Smooth muscle cell of the coronary artery (primary cell): ENCODE results near the gene TMEM147. TPM values are rescaled to one million over a fixed set of nuclear protein-coding genes. Genes with fewer than 3 reads are reported as not detected.

Experiments
- total RNA-seq: library from RNA; depleted of rRNA; stranded (reverse); fragments of >200 nt; gene quantifications from 2 replicates; pipeline ENCODE4 v1.2.3, GENCODE V29; 2014; ENCODE audit warnings: low replicate concordance

Gene TMEM147, protein sequence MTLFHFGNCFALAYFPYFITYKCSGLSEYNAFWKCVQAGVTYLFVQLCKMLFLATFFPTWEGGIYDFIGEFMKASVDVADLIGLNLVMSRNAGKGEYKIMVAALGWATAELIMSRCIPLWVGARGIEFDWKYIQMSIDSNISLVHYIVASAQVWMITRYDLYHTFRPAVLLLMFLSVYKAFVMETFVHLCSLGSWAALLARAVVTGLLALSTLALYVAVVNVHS
- 81.6 and 151 TPM in 2 replicates for total RNA-seq

DNA sequence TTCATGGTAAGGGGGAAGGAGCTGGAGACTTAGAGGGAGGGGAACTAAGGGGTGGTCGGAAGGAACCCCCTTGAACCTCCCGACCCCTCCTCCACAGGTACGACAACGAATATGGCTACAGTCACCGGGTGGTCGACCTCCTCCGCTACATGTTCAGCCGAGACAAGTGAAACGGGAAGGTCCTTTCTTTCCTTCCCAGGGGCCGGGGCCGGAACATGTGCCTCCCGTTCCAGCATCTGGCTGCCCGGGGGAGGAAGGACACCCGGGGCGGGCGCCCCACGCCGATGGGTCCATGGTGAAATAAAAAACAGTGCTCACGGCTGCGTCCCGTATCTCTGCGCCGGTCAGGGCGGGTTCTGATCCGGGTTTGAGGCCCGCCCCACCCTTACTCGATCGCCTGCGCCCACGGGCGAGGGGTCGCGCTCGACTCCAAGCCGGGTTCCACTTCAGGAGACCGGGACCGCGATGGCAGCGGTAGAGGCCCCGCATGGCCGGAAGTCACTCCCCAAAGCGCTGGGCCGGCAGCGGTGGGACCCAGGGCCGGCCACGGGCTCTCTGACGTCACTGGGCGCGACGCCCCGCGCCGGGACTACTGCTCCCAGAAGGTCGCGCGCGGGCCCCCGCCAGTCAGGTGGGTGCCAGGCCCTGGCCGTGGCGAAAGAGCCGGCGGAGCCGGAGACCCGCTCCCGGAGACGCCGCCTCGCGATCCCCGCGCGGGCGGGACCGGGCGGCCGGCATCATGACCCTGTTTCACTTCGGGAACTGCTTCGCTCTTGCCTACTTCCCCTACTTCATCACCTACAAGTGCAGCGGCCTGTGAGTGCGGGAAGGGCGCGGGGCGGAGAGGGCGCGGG is at the start of gene TMEM147:
Gene TMEM147 (plus strand): TSS at position 626 of the 854 bp plus-strand sequence. CDS start 114 bp downstream, at position 740.

DNA sequence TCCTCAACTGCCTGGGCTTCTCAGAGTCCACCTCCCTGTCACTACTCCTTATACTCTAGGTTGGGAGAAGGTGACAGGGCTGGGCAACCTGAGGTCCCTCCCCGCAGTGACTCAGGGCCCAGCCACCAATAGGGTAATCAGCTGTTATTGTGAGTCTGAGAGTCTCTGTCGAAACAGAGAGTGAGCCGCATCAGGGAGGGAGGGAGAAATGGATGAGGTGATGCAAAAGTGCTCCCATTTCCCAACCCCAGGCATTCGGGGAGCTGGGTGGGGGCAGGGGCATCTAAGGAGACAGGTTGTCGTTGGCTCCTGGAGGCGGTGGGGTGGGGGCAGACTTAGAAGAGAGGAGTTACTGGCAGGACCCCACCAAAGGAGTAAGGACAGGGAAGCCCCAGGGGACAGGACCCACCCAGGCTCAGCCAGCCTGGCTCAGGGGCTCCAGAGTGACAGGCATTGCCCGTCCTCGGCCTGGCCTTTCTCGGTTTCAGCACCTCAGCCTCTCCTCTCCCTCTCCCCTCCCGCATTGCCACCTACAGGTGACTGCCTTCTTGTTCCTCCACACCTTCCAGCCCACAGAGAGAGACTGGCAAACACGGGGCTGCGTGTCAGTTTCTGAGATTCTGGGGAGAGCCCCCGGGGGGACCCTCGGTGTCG is 31.7 kb upstream of the TMEM147 start, which contains the start of gene DMKN:
Gene DMKN (minus strand): TSS at position 22 of the 654 bp plus-strand sequence. CDS start 174 bp downstream, outside the sequence.

DNA sequence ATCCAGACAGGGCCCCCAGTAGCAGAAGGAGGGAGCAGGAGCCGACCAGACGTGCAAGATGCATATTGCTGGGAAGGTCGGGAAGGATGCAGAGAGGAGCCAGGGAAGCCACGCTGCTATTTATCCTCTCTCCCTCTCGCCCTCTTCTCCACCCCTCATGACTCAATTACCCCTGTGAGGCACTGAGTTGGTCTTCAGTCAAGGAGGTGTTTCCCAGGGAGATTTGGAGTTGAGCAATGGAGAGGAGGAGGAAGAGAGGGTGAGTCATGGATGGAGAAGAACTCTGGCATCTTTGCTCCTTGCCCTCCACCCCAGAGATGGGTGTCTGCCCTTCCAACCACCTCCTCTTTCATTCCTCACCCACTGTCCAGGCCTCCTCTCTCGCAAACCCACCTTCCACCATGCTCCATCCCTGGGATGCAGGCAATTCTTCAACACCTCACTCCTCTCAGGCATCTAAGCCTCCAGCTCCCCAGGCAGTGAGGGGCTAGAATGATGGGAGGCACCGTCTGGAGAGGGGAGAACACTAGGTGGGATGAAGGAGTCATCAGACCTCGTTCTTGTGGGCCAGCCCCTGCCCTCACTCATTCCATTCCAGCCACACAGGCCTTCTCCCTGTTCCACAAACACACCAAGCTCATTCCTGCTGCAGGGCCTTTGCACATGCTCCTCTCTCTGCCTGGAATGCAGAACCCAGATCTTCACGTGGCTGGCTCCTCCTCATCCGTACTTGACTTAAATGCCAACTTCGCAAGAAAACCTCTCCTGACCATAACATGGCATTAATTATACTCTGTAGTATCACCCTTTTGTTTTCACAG is 17.0 kb upstream of the TMEM147 start, which contains the start of gene SBSN:
Gene SBSN (minus strand): TSS at position 94 of the 821 bp plus-strand sequence. CDS start 30 bp downstream, at position 64.

DNA sequence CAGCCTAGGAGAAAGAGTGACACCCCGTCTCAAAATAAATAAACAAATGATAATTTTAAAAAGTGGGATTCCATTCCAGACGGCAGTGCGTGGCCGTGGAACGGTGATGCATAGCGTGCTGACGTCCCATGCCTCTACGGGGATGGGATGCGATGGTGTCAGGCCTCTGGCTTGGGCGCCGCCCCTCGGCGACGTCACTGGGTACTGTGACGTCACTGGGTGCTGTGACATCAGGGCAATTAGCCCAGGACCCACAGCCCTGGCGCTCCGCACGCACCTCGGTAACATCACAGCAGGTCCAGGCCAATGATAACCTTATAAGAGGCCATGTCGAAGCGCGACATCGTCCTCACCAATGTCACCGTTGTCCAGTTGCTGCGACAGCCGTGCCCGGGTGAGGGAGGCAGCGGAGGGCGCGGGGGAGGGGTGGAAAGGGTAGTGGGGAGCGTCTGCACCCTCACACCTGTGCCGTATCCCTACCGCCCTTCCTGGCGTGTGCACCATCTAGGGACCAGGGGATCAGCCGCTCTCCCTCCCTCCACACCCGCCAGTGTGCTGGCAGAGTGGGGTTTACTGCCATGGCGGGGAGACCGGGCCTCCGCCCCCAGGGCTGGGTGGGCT is 12.1 kb upstream of the TMEM147 start, which contains the start of gene GAPDHS:
Gene GAPDHS (plus strand): TSS at position 256 of the 621 bp plus-strand sequence. CDS start 72 bp downstream, at position 328.

DNA sequence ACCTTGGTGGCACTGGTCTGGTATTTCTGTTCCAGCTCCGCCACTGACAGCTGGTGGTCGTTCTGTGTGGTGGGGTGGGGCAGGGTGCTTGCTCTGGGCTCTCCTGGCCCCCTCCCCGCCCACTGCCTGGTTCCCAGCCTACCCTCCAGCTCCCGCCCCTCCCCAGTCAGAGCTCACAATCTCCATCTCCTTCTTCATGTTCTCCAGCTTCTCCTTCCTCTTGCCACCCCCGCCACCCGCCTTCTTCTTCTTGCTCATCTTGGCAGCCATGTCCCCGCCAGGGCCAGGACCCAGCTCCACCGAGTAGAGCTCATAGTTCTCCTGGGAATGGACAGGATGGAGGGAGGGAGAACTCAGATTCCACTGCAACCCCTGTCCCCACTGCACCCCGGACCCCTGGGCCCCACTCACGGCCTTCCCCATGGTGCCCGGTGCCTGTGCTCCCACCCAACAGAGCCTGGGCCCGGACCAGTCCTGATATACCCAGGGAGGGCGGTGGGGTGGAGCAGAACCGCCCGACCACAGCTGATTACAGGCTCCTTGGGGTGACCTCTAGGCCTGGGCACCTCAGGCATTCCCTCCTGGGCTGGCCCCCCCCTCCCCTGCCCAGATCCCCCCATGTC is 17.9 kb downstream of the TMEM147 start, which contains the start of gene ATP4A:
Gene ATP4A (minus strand): TSS at position 452 of the 623 bp plus-strand sequence. CDS start 29 bp downstream, at position 423.

DNA sequence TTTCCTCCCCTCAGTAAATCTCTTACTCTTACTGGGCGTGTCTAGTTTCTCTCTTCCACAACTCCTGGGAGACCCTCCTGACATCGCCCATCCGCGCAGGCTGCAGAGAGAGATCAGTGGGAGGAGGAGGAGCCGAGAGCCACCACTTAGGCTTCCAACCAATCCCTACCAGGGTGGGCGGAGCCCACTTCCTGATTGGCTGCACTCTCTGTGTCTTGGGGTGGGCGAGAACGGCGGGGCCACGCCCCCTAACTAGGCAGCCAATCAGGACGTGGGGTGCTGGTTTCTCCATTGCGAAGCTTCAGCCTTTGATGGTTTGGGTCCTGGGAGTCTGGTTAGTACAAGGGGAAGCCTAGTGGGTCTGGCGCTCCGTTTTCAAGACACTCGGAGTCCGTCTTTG is 40.4 kb downstream of the TMEM147 start, which contains the start of gene PMIS2:
Gene PMIS2 (plus strand): TSS at position 326 of the 400 bp plus-strand sequence. CDS start 87 bp downstream, outside the sequence.

Other genes with a start within 250 kb of the TMEM147 start
- gene CD22, start 216.4 kb upstream of the TMEM147 start, total RNA-seq = 0.70 and 0.98 TPM in 2 replicates
- not detected in 2 replicates for gene FFAR1, start 197.7 kb upstream of the TMEM147 start, total RNA-seq
- gene FFAR3, start 187.2 kb upstream of the TMEM147 start, total RNA-seq = not detected in 2 replicates
- not detected in 2 replicates for gene GPR42, start 174.6 kb upstream of the TMEM147 start, total RNA-seq
- gene FFAR2, start 97.4 kb upstream of the TMEM147 start, total RNA-seq = not detected in 2 replicates
- not detected in 2 replicates for gene KRTDAP, start 55.2 kb upstream of the TMEM147 start, total RNA-seq
- 0.38 and 49.4 TPM in 2 replicates for gene DMKN, start 32.0 kb upstream of the TMEM147 start, total RNA-seq
- gene SBSN, start 17.3 kb upstream of the TMEM147 start, total RNA-seq = 0.23 and 235 TPM in 2 replicates
- not detected in 2 replicates for gene GAPDHS, start 12.2 kb upstream of the TMEM147 start, total RNA-seq
- not detected in 2 replicates for gene ATP4A, start 18.0 kb downstream of the TMEM147 start, total RNA-seq
- gene PMIS2, start 40.5 kb downstream of the TMEM147 start, total RNA-seq = not detected in 2 replicates
- 1.9 and 6.3 TPM in 2 replicates for gene HAUS5, start 67.1 kb downstream of the TMEM147 start, total RNA-seq
- 20.2 and 35.9 TPM in 2 replicates for gene RBM42, start 83.4 kb downstream of the TMEM147 start, total RNA-seq
- 0.23 and 0.47 TPM in 2 replicates for gene ETV2, start 96.1 kb downstream of the TMEM147 start, total RNA-seq
- gene COX6B1, start 102.7 kb downstream of the TMEM147 start, total RNA-seq = 541 and 559 TPM in 2 replicates
- gene UPK1A, start 120.9 kb downstream of the TMEM147 start, total RNA-seq = 0.08 TPM in 1 of 2 replicates, not detected in the other
- not detected in 2 replicates for gene ZBTB32, start 158.9 kb downstream of the TMEM147 start, total RNA-seq
- 3.3 and 4.0 TPM in 2 replicates for gene KMT2B, start 172.4 kb downstream of the TMEM147 start, total RNA-seq
- gene IGFLR1, start 196.8 kb downstream of the TMEM147 start, total RNA-seq = 0.60 and 2.1 TPM in 2 replicates
- 4.9 and 6.1 TPM in 2 replicates for gene U2AF1L4, start 199.8 kb downstream of the TMEM147 start, total RNA-seq
- 2.9 and 17.7 TPM in 2 replicates for gene PSENEN, start 200.0 kb downstream of the TMEM147 start, total RNA-seq
- gene LIN37, start 202.9 kb downstream of the TMEM147 start, total RNA-seq = 4.4 and 13.0 TPM in 2 replicates
- gene HSPB6, start 211.4 kb downstream of the TMEM147 start, total RNA-seq = 12.2 and 44.7 TPM in 2 replicates
- 0.47 and 3.0 TPM in 2 replicates for gene PROSER3, start 212.6 kb downstream of the TMEM147 start, total RNA-seq
- 1.7 and 2.2 TPM in 2 replicates for gene ARHGAP33, start 229.9 kb downstream of the TMEM147 start, total RNA-seq